Fibroblast of lung (primary cell): Measurements from ENCODE around the gene RUFY3.

Source experiments
- CTCF ChIP-seq, 2 donors: IDR thresholded peaks in 1 of 2; conservative IDR thresholded peaks in 1 of 2; 1 replicate in 1 of 2; 2 replicates in 1 of 2; pipeline ENCODE4 v1.5.1; 2011 to 2012; ENCODE audit warnings: low read length in 2 of 2, control low read depth in 1 of 2, inconsistent platforms in 1 of 2, low read depth in 1 of 2, mild to moderate bottlenecking in 1 of 2
- EZH2 ChIP-seq: IDR thresholded peaks from 2 replicates; pipeline ENCODE4 v1.5.1; 2012; ENCODE audit warnings: low read length, control low read depth, mild to moderate bottlenecking; ENCODE audit errors: missing control alignments

- TF ChIP-seq EZH2 (no peak), CTCF (conservative IDR thresholded peaks at IDR 0.05 in 1 of 2, IDR thresholded peaks at IDR 0.05 in 1 of 2; ENCODE audit: low read depth in 1 of 2, low read length in 2 of 2) (peak; percentile 91 to 96)
Measured at GRCh38 chr4:70687821-70688794, 33.7 kb upstream of the RUFY3 start, which contains the start of gene UTP3.
